Ovary (tissue), 9 donors: Measurements from ENCODE around the gene CACNG7. TPM values are rescaled to one million over a fixed set of nuclear protein-coding genes. Genes with fewer than 3 reads are reported as not detected.
"Not testable (repeated sequence)": the region's sequence is repeated elsewhere in the genome, so short reads cannot be mapped to it uniquely, and the experiment has no call there.

Experiments used
- DNase-seq, 5 donors: peaks; one replicate each; pipeline ENCODE4 v3.0.0-alpha.2; 2019 to 2020
- H3K27ac ChIP-seq, 2 donors: fragments of 200-600 bp; one replicate each; pipeline versions ENCODE4 v1.5.1 to v1.8.0; 2019 to 2022
- H3K27me3 ChIP-seq: fragments of 200-600 bp; one replicate; pipeline ENCODE4 v1.8.0; 2022
- H3K36me3 ChIP-seq: fragments of 200-600 bp; sonication (generic); one replicate; pipeline ENCODE4 v1.5.1; 2019
- H3K4me1 ChIP-seq: one replicate; pipeline ENCODE4 v1.8.1; 2013; ENCODE audit warnings: mild to moderate bottlenecking, moderate library complexity; ENCODE audit not compliant: insufficient read depth
- H3K4me3 ChIP-seq: fragments of 200-600 bp; sonication (generic); one replicate; pipeline ENCODE4 v1.5.1; 2017
- H3K9me3 ChIP-seq, 2 donors: fragments of 200-600 bp in 1 of 2; sonication (generic) in 1 of 2; one replicate each; pipeline versions ENCODE4 v1.5.1 to v1.8.1; 2013 to 2019; ENCODE audit warnings: mild to moderate bottlenecking in 1 of 2, moderate library complexity in 1 of 2
- CTCF ChIP-seq, 3 donors: fragments of 450-650 bp in 2 of 3; fragments of 200-600 bp in 1 of 3; IDR thresholded peaks; one replicate each; pipeline versions ENCODE4 v1.5.1 to v1.8.0; 2016 to 2022; ENCODE audit warnings: antibody characterized with exemption in 3 of 3, mild to moderate bottlenecking in 1 of 3
- EP300 ChIP-seq: sonication (generic); formaldehyde crosslinking; IDR thresholded peaks from one replicate; pipeline ENCODE4 v1.6.1; 2017; ENCODE audit warnings: antibody characterized with exemption
- POLR2A ChIP-seq: fragments of 450-650 bp; IDR thresholded peaks from one replicate; pipeline ENCODE4 v1.6.1; 2017; ENCODE audit warnings: antibody characterized with exemption, mild to moderate bottlenecking, moderate library complexity
- WGBS, 3 donors: extraction: QIAGEN DNeasy Blood & Tissue Kit in 1 of 3; methylation state at CpG; one replicate each; pipeline versions ENCODE4 v1.1.5 to v1.1.7; 2013 to 2017; 5-methylcytosine and 5-hydroxymethylcytosine counted together
- intact Hi-C, 4 donors: fragments of 100-400 bp; cut with DNase I; formaldehyde crosslinking; loops; one replicate each; pipeline versions ENCODE4 v1.11.0 to v1.15.1; 2022 to 2023
- polyA plus RNA-seq, 2 donors: library from polyadenylated mRNA; stranded (reverse); fragments of 200-250 nt in 1 of 2; fragments of 350-450 nt in 1 of 2; fragmentation: Illumina TruSeq in 1 of 2; extraction: RNeasy Lipid Tissue Mini Kit (QIAGEN cat#74804) in 1 of 2; gene quantifications; one replicate each; pipeline ENCODE4 v1.2.3, GENCODE V29; 2013 to 2014
- total RNA-seq, 7 donors: library from RNA; depleted of rRNA in 2 of 7; stranded (reverse); fragments of >200 nt in 2 of 7; fragmentation: NEBNext Ultra II Directional in 3 of 7; extraction: Animal tissue kit (Norgen Biotek cat#: 25700) in 3 of 7; gene quantifications; one replicate each; pipeline versions ENCODE4 v1.1.0 to v1.2.4, GENCODE V29; 2016 to 2023
- donor health status: DM: no; HTN: no; CAD: no; lungs with moderate emphysema.
- donor health status: DM: no; HTN: no; CAD: no.
- donor health status: Bipolar disorder and iron deficiency.
- donor health status: DM: yes; HTN: yes; CAD: no.
- donor health status: DM: no; HTN: no; CAD: no.
- donor health status: DM: yes; HTN: yes; CAD: no.

Gene CACNG7
- total and polyA plus RNA-seq, 9 donors: 0.02 TPM; not detected in 8

- peaks cover 0 to 8% of the 10 kb centered on the region in 2 donors for H3K9me3 ChIP-seq
- DNase-seq: no peak
- intact Hi-C loops: no loop called here
- 76 to 83% (median 82%) methylated on average over 4 of the region's 4 CpGs for WGBS, 3 donors
- no peaks in the 10 kb centered on the region for H3K27me3 ChIP-seq
- TF ChIP-seq POLR2A: no peak
- TF ChIP-seq CTCF (IDR thresholded peaks at IDR 0.05): no peak
- no peak for TF ChIP-seq EP300
- H3K4me3 ChIP-seq: no peak overlapping the region
- H3K27ac ChIP-seq: no peak overlapping the region
- no peaks in the 10 kb centered on the region for H3K4me1 ChIP-seq
- no peaks in the 10 kb centered on the region for H3K36me3 ChIP-seq
Measured at GRCh38 chr19:53944933-53945332, 35.9 kb downstream of the CACNG7 start.

- TF ChIP-seq EP300 (no peak), CTCF (IDR thresholded peaks at IDR 0.05) (no peak), POLR2A (no peak)
- Histone ChIP-seq H3K27ac (no peak overlapping the region), H3K27me3 (no peaks in the 10 kb centered on the region), H3K9me3 (peaks cover 0 to 8% of the 10 kb centered on the region in 2 donors), H3K4me1 (no peaks in the 10 kb centered on the region), H3K4me3 (no peak overlapping the region), H3K36me3 (no peaks in the 10 kb centered on the region)
- 25 to 33% (median 26%) methylated on average over 9 of the region's 9 CpGs for WGBS, 3 donors
- DNase-seq: no peak
- intact Hi-C loops: no loop called here
Measured at GRCh38 chr19:53945441-53945840, 36.4 kb downstream of the CACNG7 start.

- Histone ChIP-seq H3K36me3 (no peaks in the 10 kb centered on the region), H3K27me3 (no peaks in the 10 kb centered on the region), H3K27ac (no peak overlapping the region), H3K9me3 (peaks cover 0 to 8% of the 10 kb centered on the region in 2 donors), H3K4me1 (no peaks in the 10 kb centered on the region), H3K4me3 (no peak overlapping the region)
- intact Hi-C loops: no loop called here
- DNase-seq: no peak
- 92 to 98% (median 96%) methylated on average over 2 of the region's 2 CpGs for WGBS, 3 donors
- TF ChIP-seq CTCF (IDR thresholded peaks at IDR 0.05): no peak
- no peak for TF ChIP-seq EP300
- TF ChIP-seq POLR2A: no peak
Measured at GRCh38 chr19:53945998-53946397, 36.9 kb downstream of the CACNG7 start.

GRCh38 chr19:53947624-53948023, 38.5 kb downstream of the CACNG7 start:
- no peak overlapping the region for H3K4me3 ChIP-seq
- intact Hi-C loops: no loop called here
- H3K9me3 ChIP-seq: peaks cover 0 to 1% of the 10 kb centered on the region in 2 donors
- H3K4me1 ChIP-seq: no peaks in the 10 kb centered on the region
- TF ChIP-seq CTCF (IDR thresholded peaks at IDR 0.05): no peak
- TF ChIP-seq EP300: no peak
- no peak for TF ChIP-seq POLR2A
- no peaks in the 10 kb centered on the region for H3K36me3 ChIP-seq
- H3K27ac ChIP-seq: no peak overlapping the region
- no peak for DNase-seq
- H3K27me3 ChIP-seq: no peaks in the 10 kb centered on the region
- 55 to 65% (median 60%) methylated on average over 5 of the region's 5 CpGs for WGBS, 3 donors

GRCh38 chr19:53948611-53949010, 39.5 kb downstream of the CACNG7 start:
- H3K36me3 ChIP-seq, intact Hi-C loops, H3K9me3 ChIP-seq, H3K27me3 ChIP-seq, H3K27ac ChIP-seq, H3K4me3 ChIP-seq, H3K4me1 ChIP-seq, DNase-seq: not testable (repeated sequence)
- WGBS, 3 donors: 72 to 87% (median 85%) methylated on average over 5 of the region's 5 CpGs
